Umbilical cord (tissue), 2 donors: ENCODE measurements around the gene MYL5. TPM values are rescaled to one million over a fixed set of nuclear protein-coding genes. Genes with fewer than 3 reads are reported as not detected.
"Not testable (repeated sequence)": the region's sequence is repeated elsewhere in the genome, so short reads cannot be mapped to it uniquely, and the experiment has no call there.

Experiments used
- DNase-seq: peaks from one replicate; pipeline ENCODE4 v3.0.0-alpha.2; 2015; ENCODE audit warnings: low spot score
- total RNA-seq: library from RNA; depleted of rRNA; stranded (reverse); fragments of >200 nt; gene quantifications from one replicate; pipeline ENCODE4 v1.2.3, GENCODE V29; 2014; ENCODE audit warnings: low replicate concordance; ENCODE audit not compliant: insufficient read depth

The MYL5 gene
- total RNA-seq, 1 donor from 2014 or later: 10.1 TPM

- DNase-seq: not testable (repeated sequence)
These were observed 4.4 kb upstream of the MYL5 start for GRCh38 chr4:669806-670559.

- no peak for DNase-seq
These were observed 2.6 kb upstream of the MYL5 start for GRCh38 chr4:671769-672168.

GRCh38 chr4:673349-674091 lies 822 bp upstream of the MYL5 start:
- peak; percentile 35 for DNase-seq

- no peak for DNase-seq
These were observed 917 bp downstream of the MYL5 start for GRCh38 chr4:675036-675882.

- peak; percentile 43 for DNase-seq
These were observed 1.9 kb downstream of the MYL5 start for GRCh38 chr4:675980-676870.

GRCh38 chr4:676871-677235 lies 2.5 kb downstream of the MYL5 start:
- DNase-seq: no peak

GRCh38 chr4:677431-678293 lies 3.3 kb downstream of the MYL5 start:
- peak; percentile 35 for DNase-seq

- no peak for DNase-seq
These were observed 4.2 kb downstream of the MYL5 start for GRCh38 chr4:678331-679103.

- DNase-seq: no peak
These were observed 4.8 kb downstream of the MYL5 start for GRCh38 chr4:679104-679481.

- DNase-seq: no peak
These were observed 5.3 kb downstream of the MYL5 start for GRCh38 chr4:679629-680028.

GRCh38 chr4:680091-680490 lies 5.7 kb downstream of the MYL5 start:
- DNase-seq: no peak

- DNase-seq: no peak
These were observed 6.2 kb downstream of the MYL5 start for GRCh38 chr4:680551-680927.

GRCh38 chr4:680928-681645 lies 6.7 kb downstream of the MYL5 start:
- DNase-seq: peak; percentile 63

GRCh38 chr4:681736-682451 lies 7.6 kb downstream of the MYL5 start:
- DNase-seq: no peak

- no peak for DNase-seq
These were observed 8.3 kb downstream of the MYL5 start for GRCh38 chr4:682490-683172.

- DNase-seq: no peak
These were observed 9.0 kb downstream of the MYL5 start for GRCh38 chr4:683247-683897.

- DNase-seq: peak; percentile 68
These were observed 9.8 kb downstream of the MYL5 start for GRCh38 chr4:683982-684622.
